K562 (cell line): ENCODE measurements around the gene SLIT1.

Source experiments
- BCLAF1 ChIP-seq, 2 experiments: fragments of 450-650 bp in 1 of 2; IDR thresholded peaks; 2 replicates each; pipeline ENCODE4 v1.6.1; 2011 to 2017; ENCODE audit warnings: low read depth in 2 of 2, antibody characterized with exemption in 1 of 2, borderline replicate concordance in 1 of 2, low read length in 1 of 2, mild to moderate bottlenecking in 1 of 2, mixed read lengths in 1 of 2; ENCODE audit not compliant: control insufficient read depth in 1 of 2
- CEBPG ChIP-seq, 3 experiments: fragments of 200-800 bp in 1 of 3; sonication (Bioruptor generic) in 1 of 3; sonication (generic) in 1 of 3; formaldehyde crosslinking in 1 of 3; IDR thresholded peaks in 2 of 3; conservative IDR thresholded peaks in 1 of 3; 2 replicates each; pipeline versions ENCODE4 v1.6.1 to v1.8.0; 2016 to 2022; ENCODE audit warnings: missing compliant biosample characterization in 2 of 3, missing genetic modification characterization in 2 of 3, mild to moderate bottlenecking in 1 of 3, missing genetic modification reagents in 1 of 3
- CTCF ChIP-seq, 3 experiments: IDR thresholded peaks in 2 of 3; conservative IDR thresholded peaks in 1 of 3; 2 replicates each; pipeline ENCODE4 v1.5.1; 2011 to 2012; ENCODE audit warnings: low read length in 3 of 3, mild to moderate bottlenecking in 3 of 3, control low read depth in 2 of 3, improper control_type of control experiment in 1 of 3, inconsistent platforms in 1 of 3, low read depth in 1 of 3, mixed read lengths in 1 of 3, moderate library complexity in 1 of 3; ENCODE audit not compliant: insufficient read depth in 2 of 3
- CXXC5 ChIP-seq: fragments of 250-450 bp; sonication (Bioruptor Pico); IDR thresholded peaks from 2 replicates; pipeline ENCODE4 v1.8.0; 2022; ENCODE audit warnings: inconsistent platforms, mild to moderate bottlenecking, moderate library complexity
- ETS2 ChIP-seq: IDR thresholded peaks from 2 replicates; pipeline ENCODE4 v1.6.1; 2016; ENCODE audit warnings: borderline replicate concordance, missing genetic modification characterization, mild to moderate bottlenecking, moderate library complexity, missing compliant biosample characterization; ENCODE audit not compliant: poor library complexity, severe bottlenecking
- KDM1A ChIP-seq, 2 experiments: fragments of 450-650 bp; IDR thresholded peaks; 2 replicates each; pipeline ENCODE4 v1.6.1; 2016; ENCODE audit warnings: mild to moderate bottlenecking in 2 of 2
- STAG1 ChIP-seq: sonication (generic); formaldehyde crosslinking; IDR thresholded peaks from 2 replicates; pipeline ENCODE4 v1.5.0; 2020; ENCODE audit warnings: missing genetic modification reagents, borderline replicate concordance
- ZBTB17 ChIP-seq: fragments of 450-650 bp; formaldehyde crosslinking; IDR thresholded peaks from 2 replicates; pipeline ENCODE4 v1.4.0; 2020; ENCODE audit warnings: mild to moderate bottlenecking
- ZBTB8A ChIP-seq: fragments of 450-650 bp; IDR thresholded peaks from 2 replicates; pipeline ENCODE4 v1.6.1; 2018; ENCODE audit warnings: mild to moderate bottlenecking, moderate library complexity; ENCODE audit not compliant: partially characterized antibody
- ZNF140 ChIP-seq: fragments of 250-450 bp; sonication (Bioruptor Pico); IDR thresholded peaks from 2 replicates; pipeline ENCODE4 v1.8.0; 2021; ENCODE audit warnings: moderate library complexity, mild to moderate bottlenecking, inconsistent platforms
- ZNF668 ChIP-seq: fragments of 250-450 bp; sonication (Bioruptor Pico); IDR thresholded peaks from 2 replicates; pipeline ENCODE4 v1.8.0; 2022; ENCODE audit warnings: mild to moderate bottlenecking, inconsistent platforms

GRCh38 chr10:97028832-97029178, 157.0 kb downstream of the SLIT1 start:
- TF ChIP-seq CEBPG (CRISPR knock-in tag; IDR thresholded peaks at IDR 0.05) (no peak), CEBPG (tag; conservative IDR thresholded peaks at IDR 0.05 in 1 of 2, IDR thresholded peaks at IDR 0.05 in 1 of 2) (no peak), KDM1A (IDR thresholded peaks at IDR 0.05) (no peak), ZNF668 (no peak), CTCF (IDR thresholded peaks at IDR 0.05 in 2 of 3, conservative IDR thresholded peaks at IDR 0.05 in 1 of 3; ENCODE audit: insufficient read depth in 2 of 3, low read depth in 1 of 3, low read length in 3 of 3) (no peak), CXXC5 (CRISPR knock-in tag) (no peak), ZNF140 (CRISPR knock-in tag) (no peak), ETS2 (tag) (no peak), BCLAF1 (IDR thresholded peaks at IDR 0.05; ENCODE audit: borderline replicate concordance in 1 of 2, control insufficient read depth in 1 of 2, low read depth in 2 of 2, low read length in 1 of 2) (no peak), ZBTB17 (CRISPR knock-in tag) (no peak), ZBTB8A (no peak), STAG1 (CRISPR knock-in tag) (no peak)
